B cell (primary cell): ENCODE measurements around the gene XXYLT1. TPM values are rescaled to one million over a fixed set of nuclear protein-coding genes. Genes with fewer than 3 reads are reported as not detected.
"Not testable (repeated sequence)": the region's sequence is repeated elsewhere in the genome, so short reads cannot be mapped to it uniquely, and the experiment has no call there.

Source experiments
- ATAC-seq: fragments of 200-7000 bp; cut with Tn5 transposase; one replicate; pipeline ENCODE4 v1.10.0; 2021; ENCODE audit warnings: low read depth, mild to moderate bottlenecking, moderate number of reproducible peaks, moderate library complexity
- CTCF ChIA-PET: fragments of 350-600 bp; sonication (Branson Sonifier 250); formaldehyde crosslinking; loops from one replicate; lab custom pipeline; 2021; ENCODE audit warnings: antibody characterized with exemption, inconsistent platforms; lab: Charles Lee
- POLR2A ChIA-PET: fragments of 350-600 bp; sonication (Branson Sonifier 250); formaldehyde crosslinking; loops from one replicate; lab custom pipeline; 2021; ENCODE audit warnings: antibody characterized with exemption; lab: Charles Lee
- DNase-seq: peaks from one replicate; pipeline ENCODE4 v3.0.0; 2013
- H2AFZ ChIP-seq: 2 replicates; pipeline ENCODE4 v1.6.1; 2012; ENCODE audit warnings: mild to moderate bottlenecking, low read depth, low read length; ENCODE audit not compliant: insufficient read depth, poor library complexity, severe bottlenecking
- H3K27ac ChIP-seq, 2 donors: 1 replicate in 1 of 2; 2 replicates in 1 of 2; pipeline ENCODE4 v1.5.1; 2012 to 2013; ENCODE audit warnings: low read length in 2 of 2, mild to moderate bottlenecking in 2 of 2, moderate library complexity in 1 of 2
- H3K27me3 ChIP-seq, 4 experiments: fragments of 200-600 bp in 1 of 4; sonication (generic) in 1 of 4; replicated peaks in 1 of 4; 1 replicate in 2 of 4; 2 replicates in 2 of 4; pipeline versions ENCODE4 v1.6.1 to v1.7.0; 2013 to 2016; ENCODE audit warnings: low read length in 3 of 4, mild to moderate bottlenecking in 2 of 4, mixed read lengths in 1 of 4, moderate library complexity in 1 of 4; ENCODE audit not compliant: insufficient read depth in 4 of 4, control insufficient read depth in 3 of 4; ENCODE audit errors: control extremely low read depth in 1 of 4
- H3K36me3 ChIP-seq, 2 experiments: replicated peaks in 1 of 2; 1 replicate in 1 of 2; 2 replicates in 1 of 2; pipeline versions ENCODE4 v1.6.1 to v1.7.1; 2013; ENCODE audit warnings: low read length in 1 of 2; ENCODE audit not compliant: insufficient read depth in 2 of 2, control insufficient read depth in 1 of 2; ENCODE audit errors: control extremely low read depth in 1 of 2, extremely low read depth in 1 of 2
- H3K4me1 ChIP-seq, 2 donors: fragments of 200-600 bp in 1 of 2; sonication (generic) in 1 of 2; 1 replicate in 1 of 2; 2 replicates in 1 of 2; pipeline versions ENCODE4 v1.5.1 to v1.6.1; 2013 to 2017; ENCODE audit warnings: low read length in 2 of 2; ENCODE audit not compliant: control insufficient read depth in 2 of 2, insufficient read depth in 2 of 2
- H3K4me2 ChIP-seq: replicated peaks from 2 replicates; pipeline ENCODE3; 2012; ENCODE audit warnings: mild to moderate bottlenecking, low read depth, low read length; ENCODE audit not compliant: poor library complexity, severe bottlenecking
- H3K4me3 ChIP-seq, 5 experiments: fragments of 200-600 bp in 1 of 5; sonication (generic) in 1 of 5; 1 replicate in 3 of 5; 2 replicates in 2 of 5; pipeline versions ENCODE4 v1.5.1 to v1.7.0; 2011 to 2016; ENCODE audit warnings: low read length in 4 of 5, mild to moderate bottlenecking in 4 of 5, low read depth in 2 of 5, control low read depth in 1 of 5, moderate library complexity in 1 of 5; ENCODE audit not compliant: insufficient read depth in 1 of 5; ENCODE audit errors: control extremely low read depth in 1 of 5, extremely low read depth in 1 of 5
- H3K79me2 ChIP-seq: fragments of 200-600 bp; sonication (generic); one replicate; pipeline ENCODE4 v1.6.0; 2016; ENCODE audit warnings: low read length; ENCODE audit not compliant: control insufficient read depth, insufficient read depth
- H3K9ac ChIP-seq: fragments of 200-600 bp; sonication (generic); 2 replicates; pipeline ENCODE4 v1.6.1; 2017; ENCODE audit warnings: mild to moderate bottlenecking, low read length, moderate library complexity
- H3K9me3 ChIP-seq, 3 donors: one replicate each; pipeline versions ENCODE4 v1.6.1 to v1.7.1; 2013; ENCODE audit warnings: low read length in 2 of 3; ENCODE audit not compliant: control insufficient read depth in 2 of 3, insufficient read depth in 1 of 3; ENCODE audit errors: control extremely low read depth in 1 of 3
- H4K20me1 ChIP-seq: 2 replicates; pipeline ENCODE4 v1.6.0; 2012; ENCODE audit warnings: mild to moderate bottlenecking, low read length; ENCODE audit not compliant: insufficient read depth, control insufficient read depth, poor library complexity, severe bottlenecking
- H3K27ac Mint-ChIP-seq: one replicate; pipeline ENCODE4 v1.8.0; 2021; ENCODE audit warnings: mixed read lengths
- H3K27me3 Mint-ChIP-seq: one replicate; pipeline ENCODE4 v1.8.0; 2021; ENCODE audit warnings: mixed read lengths
- H3K4me1 Mint-ChIP-seq: one replicate; pipeline ENCODE4 v1.8.0; 2021; ENCODE audit warnings: mixed read lengths
- H3K4me3 Mint-ChIP-seq: one replicate; pipeline ENCODE4 v1.8.0; 2021; ENCODE audit warnings: mixed read lengths
- H3K9me3 Mint-ChIP-seq: one replicate; pipeline ENCODE4 v1.8.0; 2022; ENCODE audit warnings: mixed read lengths; ENCODE audit not compliant: insufficient read depth
- EZH2 ChIP-seq: IDR thresholded peaks from 2 replicates; pipeline ENCODE4 v1.6.1; 2012; ENCODE audit warnings: borderline replicate concordance, low read depth, mild to moderate bottlenecking, moderate library complexity, low read length; ENCODE audit not compliant: insufficient read depth, poor library complexity, severe bottlenecking
- WGBS: methylation state at CpG from one replicate; pipeline ENCODE4 v1.1.5; 2013; ENCODE audit warnings: missing lambda C conversion rate; ENCODE audit not compliant: insufficient coverage; 5-methylcytosine and 5-hydroxymethylcytosine counted together
- intact Hi-C: fragments of 100-400 bp; cut with micrococcal nuclease; formaldehyde crosslinking; loops from one replicate; pipeline ENCODE4 v1.10.0; 2022
- polyA plus RNA-seq: library from polyadenylated mRNA; depleted of rRNA; stranded (reverse); fragments of >200 nt; gene quantifications from 2 replicates; pipeline ENCODE4 v1.2.3, GENCODE V29; 2012
- total RNA-seq, 2 donors: library from RNA; stranded (reverse); fragments of 120-200 nt in 1 of 2; gene quantifications; 1 replicate in 1 of 2; 2 replicates in 1 of 2; pipeline versions ENCODE4 v1.2.3 to v1.2.4, GENCODE V29; 2013 to 2022
- TF ChIP-seq, protein P1 (sequence below): fragments of 200-600 bp; IDR thresholded peaks from one replicate; pipeline ENCODE4 v1.8.0; 2022; ENCODE audit warnings: antibody characterized with exemption, mild to moderate bottlenecking

Gene XXYLT1
- total and polyA plus RNA-seq, 2 donors (not counting 1 experiment from before 2014, with no cell fraction given) = 2.6 to 11.2 TPM

- no peak for ATAC-seq
- Histone ChIP-seq H3K4me3 (no peak overlapping the region), H3K27ac (no peak overlapping the region), H2AFZ (no peak overlapping the region), H3K4me2 (no peak overlapping the region), H3K9ac (no peak overlapping the region), H3K9me3 (no peaks in the 10 kb centered on the region), H3K79me2 (no peaks in the 10 kb centered on the region), H3K4me1 (no peaks in the 10 kb centered on the region), H3K27me3 (no peaks in the 10 kb centered on the region), H4K20me1 (no peaks in the 10 kb centered on the region), H3K36me3 (peaks cover 10 to 70% of the 10 kb centered on the region in 2 experiments)
- POLR2A ChIA-PET = no interaction called here
- no CpG with 5 or more reads among the region's 1 CpG for WGBS
- no peak for DNase-seq
- H3K4me3 Mint-ChIP-seq = no peak overlapping the region
- H3K4me1 Mint-ChIP-seq = no peaks in the 10 kb centered on the region
- TF ChIP-seq, protein P1, sequence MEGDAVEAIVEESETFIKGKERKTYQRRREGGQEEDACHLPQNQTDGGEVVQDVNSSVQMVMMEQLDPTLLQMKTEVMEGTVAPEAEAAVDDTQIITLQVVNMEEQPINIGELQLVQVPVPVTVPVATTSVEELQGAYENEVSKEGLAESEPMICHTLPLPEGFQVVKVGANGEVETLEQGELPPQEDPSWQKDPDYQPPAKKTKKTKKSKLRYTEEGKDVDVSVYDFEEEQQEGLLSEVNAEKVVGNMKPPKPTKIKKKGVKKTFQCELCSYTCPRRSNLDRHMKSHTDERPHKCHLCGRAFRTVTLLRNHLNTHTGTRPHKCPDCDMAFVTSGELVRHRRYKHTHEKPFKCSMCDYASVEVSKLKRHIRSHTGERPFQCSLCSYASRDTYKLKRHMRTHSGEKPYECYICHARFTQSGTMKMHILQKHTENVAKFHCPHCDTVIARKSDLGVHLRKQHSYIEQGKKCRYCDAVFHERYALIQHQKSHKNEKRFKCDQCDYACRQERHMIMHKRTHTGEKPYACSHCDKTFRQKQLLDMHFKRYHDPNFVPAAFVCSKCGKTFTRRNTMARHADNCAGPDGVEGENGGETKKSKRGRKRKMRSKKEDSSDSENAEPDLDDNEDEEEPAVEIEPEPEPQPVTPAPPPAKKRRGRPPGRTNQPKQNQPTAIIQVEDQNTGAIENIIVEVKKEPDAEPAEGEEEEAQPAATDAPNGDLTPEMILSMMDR = no peak
- no peak for TF ChIP-seq EZH2
- H3K9me3 Mint-ChIP-seq = no peaks in the 10 kb centered on the region
- intact Hi-C loops = no loop called here
- no peak overlapping the region for H3K27ac Mint-ChIP-seq
- no peaks in the 10 kb centered on the region for H3K27me3 Mint-ChIP-seq
- CTCF ChIA-PET = interaction anchor here (1.9 kb wide), 1 partner anchor 226 kb away, joined by 5 read pairs; no protein-coding TSS in a partner anchor
Observed at GRCh38 chr3:195296662-195297061, 25.7 kb upstream of the XXYLT1 start.

DNA sequence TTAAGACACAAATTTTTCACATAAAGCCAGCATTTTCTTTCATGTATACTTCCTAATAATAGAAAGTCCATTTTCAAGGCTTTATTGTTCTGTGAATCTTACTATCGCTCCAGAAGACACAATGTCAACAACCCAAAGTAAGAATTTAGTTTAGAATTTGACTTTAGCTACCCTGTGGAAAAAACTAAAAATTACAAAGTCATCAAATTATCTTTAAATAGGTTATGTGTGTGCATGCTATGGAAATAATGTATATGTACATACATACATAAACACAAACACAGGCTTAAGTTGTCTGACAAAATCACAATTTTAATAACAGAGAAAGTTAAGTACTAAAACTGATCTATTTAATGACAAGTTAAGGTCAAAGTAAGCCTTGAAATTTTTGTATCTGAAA lies 20.2 kb upstream of the XXYLT1 start:
- H3K27me3 Mint-ChIP-seq = no peaks in the 10 kb centered on the region
- POLR2A ChIA-PET = interaction anchor here (0.6 kb wide), 1 partner anchor 10 kb away, joined by 3 read pairs; no protein-coding TSS in a partner anchor
- Histone ChIP-seq H3K79me2 (no peaks in the 10 kb centered on the region), H3K4me3 (no peak overlapping the region), H3K9me3 (no peaks in the 10 kb centered on the region), H4K20me1 (no peaks in the 10 kb centered on the region), H3K27ac (no peak overlapping the region), H3K4me2 (no peak overlapping the region), H3K36me3 (peaks cover 23 to 75% of the 10 kb centered on the region in 2 experiments), H3K9ac (no peak overlapping the region), H3K27me3 (no peaks in the 10 kb centered on the region), H3K4me1 (no peaks in the 10 kb centered on the region), H2AFZ (no peak overlapping the region)
- TF ChIP-seq EZH2 = no peak
- TF ChIP-seq, protein P1 = no peak
- CTCF ChIA-PET = interaction anchor here (0.9 to 1.4 kb wide), 3 partner anchors 18 to 609 kb away, joined by 3 to 5 read pairs (median 5); partner anchors contain the start of gene XXYLT1
- no peak overlapping the region for H3K4me3 Mint-ChIP-seq
- no peaks in the 10 kb centered on the region for H3K9me3 Mint-ChIP-seq
- intact Hi-C loops = no loop called here
- H3K4me1 Mint-ChIP-seq = no peaks in the 10 kb centered on the region
- no peak for ATAC-seq
- no peak for DNase-seq
- WGBS = no CpG with 5 or more reads among the region's 1 CpG
- H3K27ac Mint-ChIP-seq = no peak overlapping the region

GRCh38 chr3:195290643-195291042 lies 19.7 kb upstream of the XXYLT1 start:
- H3K9me3 Mint-ChIP-seq, H3K27ac Mint-ChIP-seq, H3K4me3 ChIP-seq, H3K4me2 ChIP-seq, H3K4me3 Mint-ChIP-seq, ATAC-seq, H3K9me3 ChIP-seq, H3K27ac ChIP-seq, H3K4me1 Mint-ChIP-seq, H3K27me3 Mint-ChIP-seq, H3K4me1 ChIP-seq, intact Hi-C loops, H4K20me1 ChIP-seq, H2AFZ ChIP-seq, H3K9ac ChIP-seq, H3K27me3 ChIP-seq, H3K79me2 ChIP-seq, DNase-seq: not testable (repeated sequence)
- CTCF ChIA-PET = interaction anchor here (0.9 to 1.4 kb wide), 3 partner anchors 18 to 608 kb away, joined by 3 to 5 read pairs (median 5); partner anchors contain the start of gene XXYLT1
- WGBS = no CpG with 5 or more reads among the region's 5 CpGs
- H3K36me3 ChIP-seq = peaks cover 26 to 74% of the 10 kb centered on the region in 2 experiments
- POLR2A ChIA-PET = interaction anchor here (0.6 kb wide), 1 partner anchor 10 kb away, joined by 3 read pairs; no protein-coding TSS in a partner anchor
